ENCODE results near the gene RTN1. TPM values are rescaled to one million over a fixed set of nuclear protein-coding genes. Genes with fewer than 3 reads are reported as not detected.

RTN1 gene
- total RNA-seq, 1 experiment from 2014 or later, result 5.3 TPM

DNA sequence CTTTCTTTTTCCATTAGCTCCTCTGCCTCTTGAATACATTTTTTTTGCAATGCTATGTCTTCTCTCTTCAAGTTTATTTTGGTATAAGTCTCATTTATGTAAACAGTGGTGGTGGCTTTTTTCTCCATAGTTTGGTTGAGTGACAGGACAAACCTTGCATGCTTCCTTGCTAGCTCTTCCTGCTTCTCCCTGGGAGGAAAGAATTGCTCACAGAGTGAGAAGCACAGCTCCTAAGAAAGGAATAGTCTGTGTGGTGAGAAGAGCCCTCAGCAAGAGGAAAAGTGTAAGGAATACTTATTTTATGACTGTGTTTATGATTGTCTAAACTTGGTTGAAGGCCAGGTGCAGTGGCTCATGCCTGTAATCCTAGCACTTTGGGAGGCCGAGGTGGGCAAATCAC, 305.5 kb downstream of the RTN1 start:
- DNase-seq (ENCODE audit: low read depth), result no peak

DNA sequence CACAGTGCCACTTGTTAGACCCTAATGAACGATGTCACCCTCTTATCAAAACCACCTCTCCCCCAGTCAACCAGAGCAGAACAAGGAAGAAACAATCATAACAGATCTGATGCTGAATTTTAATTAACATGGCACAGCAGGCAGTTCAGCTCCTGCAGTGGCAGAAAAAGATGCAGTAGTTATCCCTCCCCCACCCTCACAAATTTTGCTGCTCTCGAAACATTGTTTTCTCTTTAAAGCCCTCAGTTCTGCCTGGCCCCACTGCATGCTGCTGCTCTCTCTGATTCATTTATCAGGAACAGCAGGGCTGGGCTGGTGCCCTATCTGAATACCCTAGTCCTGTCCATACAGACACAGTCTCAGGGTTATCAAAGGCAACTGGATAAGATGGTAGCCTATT, 306.2 kb downstream of the RTN1 start:
- no peak for DNase-seq (ENCODE audit: low read depth)

GRCh38 chr14:59547310-59547709, 323.3 kb downstream of the RTN1 start:
- no peak for DNase-seq (ENCODE audit: low read depth)

Other genes starting within 250 kb of the RTN1 start
- not detected in 2 replicates for gene LRRC9, start 49.4 kb upstream of the RTN1 start, total RNA-seq (2014; rRNA removed; shearing (Covaris generic))
- gene PCNX4, start 221.1 kb upstream of the RTN1 start, total RNA-seq (2014; rRNA removed; shearing (Covaris generic)), result 113 and 141 TPM in 2 replicates